Panc1 (cell line): ENCODE data around the gene SIK2. TPM values are rescaled to one million over a fixed set of nuclear protein-coding genes. Genes with fewer than 3 reads are reported as not detected.

Source experiments
- ATAC-seq: fragments of 200-7000 bp; cut with Tn5 transposase; 2 replicates; pipeline ENCODE4 v1.9.1; 2020; ENCODE audit warnings: mild to moderate bottlenecking, moderate library complexity
- BruUV-seq: library from RNA; stranded (reverse); fragments of 400-500 nt; replicated peaks from 2 replicates; lab custom pipeline; 2021; lab: Mats Ljungman, UMichigan
- CTCF ChIA-PET: fragments of 300-600 bp; sonication (Branson Sonifier 250); formaldehyde crosslinking; loops from one replicate; lab custom pipeline; 2022; ENCODE audit warnings: antibody characterized with exemption; lab: Charles Lee
- POLR2A ChIA-PET: fragments of 300-600 bp; sonication (Branson Sonifier 250); formaldehyde crosslinking; loops from one replicate; lab custom pipeline; 2022; ENCODE audit warnings: antibody characterized with exemption; lab: Charles Lee
- DNase-seq: peaks from one replicate; pipeline ENCODE4 v3.0.0-alpha.2; 2010; ENCODE audit warnings: low read depth, low spot score
- H3K27ac ChIP-seq: 2 replicates; pipeline ENCODE4 v1.5.1; 2011; ENCODE audit warnings: mild to moderate bottlenecking, low read length, inconsistent platforms
- H3K27me3 ChIP-seq: fragments of 200-500 bp; sonication (Bioruptor generic); 2 replicates; pipeline ENCODE4 v1.6.0; 2014; ENCODE audit warnings: low read length, inconsistent platforms; ENCODE audit not compliant: control insufficient read depth, insufficient read depth
- H3K36me3 ChIP-seq: fragments of 200-500 bp; sonication (Bioruptor generic); 2 replicates; pipeline ENCODE4 v1.5.1; 2014; ENCODE audit warnings: inconsistent platforms, mild to moderate bottlenecking, low read length, moderate library complexity; ENCODE audit not compliant: control insufficient read depth, insufficient read depth
- H3K4me1 ChIP-seq: 2 replicates; pipeline ENCODE4 v1.5.1; 2011; ENCODE audit warnings: inconsistent platforms, mild to moderate bottlenecking, low read length, moderate library complexity; ENCODE audit not compliant: control insufficient read depth, insufficient read depth
- H3K4me3 ChIP-seq, 2 experiments: 2 replicates each; pipeline ENCODE4 v1.5.1; 2011 to 2012; ENCODE audit warnings: low read depth in 2 of 2, low read length in 2 of 2, mild to moderate bottlenecking in 2 of 2, inconsistent platforms in 1 of 2, moderate library complexity in 1 of 2
- H3K9me3 ChIP-seq: fragments of 200-500 bp; sonication (Bioruptor generic); 2 replicates; pipeline ENCODE4 v1.5.1; 2014; ENCODE audit warnings: low read depth, mild to moderate bottlenecking, inconsistent platforms, low read length, moderate library complexity; ENCODE audit not compliant: control insufficient read depth, insufficient read depth
- POLR2AphosphoS5 ChIP-seq: IDR thresholded peaks from 2 replicates; pipeline ENCODE4 v1.6.1; 2012; ENCODE audit warnings: mild to moderate bottlenecking, low read depth, low read length, moderate library complexity
- SIN3A ChIP-seq: IDR thresholded peaks from 2 replicates; pipeline ENCODE4 v1.6.1; 2012; ENCODE audit warnings: low read depth, mild to moderate bottlenecking, low read length, moderate library complexity, borderline replicate concordance; ENCODE audit not compliant: insufficient read depth
- TCF7L2 ChIP-seq: IDR thresholded peaks from 2 replicates; pipeline ENCODE4 v1.6.1; 2011; ENCODE audit warnings: mild to moderate bottlenecking, low read depth, low read length, inconsistent platforms
- in situ Hi-C: cut with HindIII; loops from 2 replicates; pipeline ENCODE4 v1.10.0; 2016; ENCODE audit warnings: low sequenced_read_pairs, low pct_unique_long_range_greater_than_20kb
- intact Hi-C: fragments of 100-400 bp; cut with micrococcal nuclease; formaldehyde crosslinking; loops from one replicate; pipeline ENCODE4 v1.10.0; 2022; ENCODE audit not compliant: unreplicated experiment
- total RNA-seq: library from RNA; stranded (reverse); gene quantifications from one replicate; pipeline ENCODE4 v1.2.1, GENCODE V29; 2021; ENCODE audit not compliant: unreplicated experiment
- TF ChIP-seq, protein P1 (sequence below), 2 experiments: IDR thresholded peaks; 2 replicates each; pipeline ENCODE4 v1.6.1; 2011 to 2012; ENCODE audit warnings: low read depth in 2 of 2, control low read depth in 1 of 2, low read length in 1 of 2, mild to moderate bottlenecking in 1 of 2, moderate library complexity in 1 of 2; ENCODE audit not compliant: insufficient read depth in 1 of 2
- TF ChIP-seq, protein P2 (sequence below): fragments of 450-650 bp; IDR thresholded peaks from 2 replicates; pipeline ENCODE4 v1.5.1; 2017; ENCODE audit warnings: mild to moderate bottlenecking

SIK2 gene
- total RNA-seq, 1 experiment from 2014 or later = 17.0 TPM

DNA sequence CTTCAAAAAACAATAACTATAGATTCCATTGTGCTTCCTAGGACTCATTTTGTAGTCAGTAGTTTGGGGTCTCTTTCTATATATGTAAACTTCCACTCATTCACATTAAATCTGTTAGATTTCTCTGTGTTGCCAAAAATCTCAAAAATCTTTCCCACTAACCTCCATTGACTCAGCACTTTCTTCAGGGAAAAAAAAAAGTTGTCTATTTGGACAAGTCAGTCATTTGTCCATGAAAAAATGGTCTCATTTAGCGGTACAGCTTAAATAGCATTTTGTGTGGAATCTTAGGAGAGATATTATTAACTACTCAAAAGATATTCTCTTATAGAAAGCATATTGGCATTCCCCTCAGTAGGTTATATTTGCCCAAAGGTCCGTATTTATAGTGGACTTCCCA, 82.0 kb downstream of the SIK2 start:
- ChIA-PET CTCF (no interaction called here), POLR2A (interaction anchor here (0.5 kb wide), 1 partner anchor 1556 kb away, joined by 4 read pairs; no protein-coding TSS in a partner anchor)
- Histone ChIP-seq H3K9me3 (no peaks in the 10 kb centered on the region), H3K27ac (no peak overlapping the region), H3K27me3 (no peaks in the 10 kb centered on the region), H3K4me3 (no peak overlapping the region), H3K4me1 (no peaks in the 10 kb centered on the region), H3K36me3 (no peaks in the 10 kb centered on the region; the same call in 1 of the 2 replicates)
- in situ Hi-C loops = no loop called here
- DNase-seq = no peak
- TF ChIP-seq, protein P1, sequence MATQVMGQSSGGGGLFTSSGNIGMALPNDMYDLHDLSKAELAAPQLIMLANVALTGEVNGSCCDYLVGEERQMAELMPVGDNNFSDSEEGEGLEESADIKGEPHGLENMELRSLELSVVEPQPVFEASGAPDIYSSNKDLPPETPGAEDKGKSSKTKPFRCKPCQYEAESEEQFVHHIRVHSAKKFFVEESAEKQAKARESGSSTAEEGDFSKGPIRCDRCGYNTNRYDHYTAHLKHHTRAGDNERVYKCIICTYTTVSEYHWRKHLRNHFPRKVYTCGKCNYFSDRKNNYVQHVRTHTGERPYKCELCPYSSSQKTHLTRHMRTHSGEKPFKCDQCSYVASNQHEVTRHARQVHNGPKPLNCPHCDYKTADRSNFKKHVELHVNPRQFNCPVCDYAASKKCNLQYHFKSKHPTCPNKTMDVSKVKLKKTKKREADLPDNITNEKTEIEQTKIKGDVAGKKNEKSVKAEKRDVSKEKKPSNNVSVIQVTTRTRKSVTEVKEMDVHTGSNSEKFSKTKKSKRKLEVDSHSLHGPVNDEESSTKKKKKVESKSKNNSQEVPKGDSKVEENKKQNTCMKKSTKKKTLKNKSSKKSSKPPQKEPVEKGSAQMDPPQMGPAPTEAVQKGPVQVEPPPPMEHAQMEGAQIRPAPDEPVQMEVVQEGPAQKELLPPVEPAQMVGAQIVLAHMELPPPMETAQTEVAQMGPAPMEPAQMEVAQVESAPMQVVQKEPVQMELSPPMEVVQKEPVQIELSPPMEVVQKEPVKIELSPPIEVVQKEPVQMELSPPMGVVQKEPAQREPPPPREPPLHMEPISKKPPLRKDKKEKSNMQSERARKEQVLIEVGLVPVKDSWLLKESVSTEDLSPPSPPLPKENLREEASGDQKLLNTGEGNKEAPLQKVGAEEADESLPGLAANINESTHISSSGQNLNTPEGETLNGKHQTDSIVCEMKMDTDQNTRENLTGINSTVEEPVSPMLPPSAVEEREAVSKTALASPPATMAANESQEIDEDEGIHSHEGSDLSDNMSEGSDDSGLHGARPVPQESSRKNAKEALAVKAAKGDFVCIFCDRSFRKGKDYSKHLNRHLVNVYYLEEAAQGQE (IDR thresholded peaks at IDR 0.05; ENCODE audit: insufficient read depth in 1 of 2, low read depth in 2 of 2, low read length in 1 of 2) = no peak
- TF ChIP-seq TCF7L2 = no peak
- no peak for TF ChIP-seq SIN3A
- no peak for TF ChIP-seq POLR2AphosphoS5
- TF ChIP-seq, protein P2, sequence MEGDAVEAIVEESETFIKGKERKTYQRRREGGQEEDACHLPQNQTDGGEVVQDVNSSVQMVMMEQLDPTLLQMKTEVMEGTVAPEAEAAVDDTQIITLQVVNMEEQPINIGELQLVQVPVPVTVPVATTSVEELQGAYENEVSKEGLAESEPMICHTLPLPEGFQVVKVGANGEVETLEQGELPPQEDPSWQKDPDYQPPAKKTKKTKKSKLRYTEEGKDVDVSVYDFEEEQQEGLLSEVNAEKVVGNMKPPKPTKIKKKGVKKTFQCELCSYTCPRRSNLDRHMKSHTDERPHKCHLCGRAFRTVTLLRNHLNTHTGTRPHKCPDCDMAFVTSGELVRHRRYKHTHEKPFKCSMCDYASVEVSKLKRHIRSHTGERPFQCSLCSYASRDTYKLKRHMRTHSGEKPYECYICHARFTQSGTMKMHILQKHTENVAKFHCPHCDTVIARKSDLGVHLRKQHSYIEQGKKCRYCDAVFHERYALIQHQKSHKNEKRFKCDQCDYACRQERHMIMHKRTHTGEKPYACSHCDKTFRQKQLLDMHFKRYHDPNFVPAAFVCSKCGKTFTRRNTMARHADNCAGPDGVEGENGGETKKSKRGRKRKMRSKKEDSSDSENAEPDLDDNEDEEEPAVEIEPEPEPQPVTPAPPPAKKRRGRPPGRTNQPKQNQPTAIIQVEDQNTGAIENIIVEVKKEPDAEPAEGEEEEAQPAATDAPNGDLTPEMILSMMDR = no peak
- intact Hi-C loops = no loop called here
- BruUV-seq = no TSS peak
- ATAC-seq = no peak

DNA sequence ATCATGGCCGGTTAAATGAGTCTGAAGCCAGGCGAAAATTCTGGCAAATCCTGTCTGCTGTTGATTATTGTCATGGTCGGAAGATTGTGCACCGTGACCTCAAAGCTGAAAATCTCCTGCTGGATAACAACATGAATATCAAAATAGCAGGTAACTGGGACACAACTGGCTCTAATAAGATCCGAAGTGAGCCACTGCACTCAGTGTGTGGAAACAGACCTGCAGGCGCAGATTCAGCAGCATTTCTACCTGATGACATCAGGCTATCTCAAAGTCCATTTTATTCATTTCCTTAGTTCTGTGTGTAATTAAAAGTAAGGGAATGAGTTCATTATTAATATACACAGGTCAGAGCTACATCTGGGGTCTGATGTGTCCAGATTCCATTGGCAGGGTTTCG, 85.8 kb downstream of the SIK2 start:
- ATAC-seq (no peak), DNase-seq (no peak)
- POLR2A ChIA-PET = no interaction called here
- CTCF ChIA-PET = no interaction called here
- in situ Hi-C loops = no loop called here
- intact Hi-C loops = no loop called here
- H3K36me3 ChIP-seq = no peaks in the 10 kb centered on the region; the same call in 1 of the 2 replicates
- TF ChIP-seq POLR2AphosphoS5 = no peak
- no peaks in the 10 kb centered on the region for H3K9me3 ChIP-seq
- BruUV-seq = no TSS peak
- H3K27me3 ChIP-seq = no peaks in the 10 kb centered on the region
- H3K4me3 ChIP-seq = no peak overlapping the region
- H3K4me1 ChIP-seq = no peaks in the 10 kb centered on the region
- no peak overlapping the region for H3K27ac ChIP-seq

DNA sequence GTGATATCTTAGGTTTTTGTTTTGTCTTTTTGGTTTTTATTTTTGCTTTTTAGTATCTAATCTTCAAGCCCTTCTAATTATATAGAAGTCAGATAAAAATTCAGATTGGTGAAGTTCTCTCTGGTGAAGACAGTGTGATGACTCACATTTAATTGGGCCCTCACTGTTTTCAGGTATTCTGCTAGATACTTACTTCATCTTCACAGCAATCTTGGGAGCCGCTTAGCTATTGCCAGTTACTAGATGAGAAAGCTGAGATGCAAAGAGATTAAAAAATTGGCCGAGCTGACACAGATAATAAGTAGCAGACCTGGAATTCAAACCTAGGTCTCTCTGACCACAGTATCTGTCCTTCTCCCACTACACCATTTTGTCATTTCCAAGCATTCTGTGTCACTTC, 88.9 kb downstream of the SIK2 start:
- H3K36me3 ChIP-seq = no peaks in the 10 kb centered on the region; the same call in 1 of the 2 replicates
- DNase-seq = no peak
- TF ChIP-seq, protein P2 = no peak
- TF ChIP-seq SIN3A (no peak), POLR2AphosphoS5 (no peak), TCF7L2 (no peak)
- TF ChIP-seq, protein P1 (IDR thresholded peaks at IDR 0.05; ENCODE audit: insufficient read depth in 1 of 2, low read depth in 2 of 2, low read length in 1 of 2) = no peak
- BruUV-seq = no TSS peak
- no peaks in the 10 kb centered on the region for H3K27me3 ChIP-seq
- no peak overlapping the region for H3K27ac ChIP-seq
- CTCF ChIA-PET = no interaction called here
- POLR2A ChIA-PET = no interaction called here
- ATAC-seq = no peak
- no peak overlapping the region for H3K4me3 ChIP-seq
- H3K9me3 ChIP-seq = no peaks in the 10 kb centered on the region
- in situ Hi-C loops = no loop called here
- intact Hi-C loops = no loop called here
- no peaks in the 10 kb centered on the region for H3K4me1 ChIP-seq
